Stimulated activated CD8-positive, alpha-beta memory T cell treated with anti-CD3 and anti-CD28 coated beads, Interleukin-4, amount 100 ng/mL, for 24 hours (primary cell): Measurements from ENCODE around the gene PEX26.
"Not testable (repeated sequence)": the region's sequence is repeated elsewhere in the genome, so short reads cannot be mapped to it uniquely, and the experiment has no call there.

Source experiments
- DNase-seq: peaks from one replicate; pipeline ENCODE4 v3.0.0-alpha.2; 2020; ENCODE audit warnings: low read depth

PEX26 gene

GRCh38 chr22:18096823-18097222, 19.0 kb downstream of the PEX26 start:
- no peak for DNase-seq

DNA sequence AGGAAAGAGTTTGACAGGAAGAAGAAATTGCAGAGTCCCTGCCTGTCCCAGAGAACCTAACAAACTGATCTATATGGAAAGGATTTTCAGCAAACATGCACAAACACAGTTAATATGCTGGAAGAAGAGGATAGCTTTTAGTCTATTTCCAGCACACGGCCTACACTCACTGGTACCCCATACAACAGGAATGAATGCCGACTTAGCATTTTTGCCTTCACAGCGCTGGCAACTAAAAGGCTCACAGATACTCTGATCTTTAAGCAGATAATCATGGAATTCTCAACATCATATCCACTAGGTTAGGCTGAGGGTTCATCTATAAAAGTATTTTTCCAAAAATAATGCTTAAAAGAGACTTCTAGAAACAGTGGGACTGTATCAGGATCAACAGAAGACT, 23.0 kb downstream of the PEX26 start:
- no peak for DNase-seq

- DNase-seq: no peak
These were observed 23.7 kb downstream of the PEX26 start for GRCh38 chr22:18101536-18101935.

DNA sequence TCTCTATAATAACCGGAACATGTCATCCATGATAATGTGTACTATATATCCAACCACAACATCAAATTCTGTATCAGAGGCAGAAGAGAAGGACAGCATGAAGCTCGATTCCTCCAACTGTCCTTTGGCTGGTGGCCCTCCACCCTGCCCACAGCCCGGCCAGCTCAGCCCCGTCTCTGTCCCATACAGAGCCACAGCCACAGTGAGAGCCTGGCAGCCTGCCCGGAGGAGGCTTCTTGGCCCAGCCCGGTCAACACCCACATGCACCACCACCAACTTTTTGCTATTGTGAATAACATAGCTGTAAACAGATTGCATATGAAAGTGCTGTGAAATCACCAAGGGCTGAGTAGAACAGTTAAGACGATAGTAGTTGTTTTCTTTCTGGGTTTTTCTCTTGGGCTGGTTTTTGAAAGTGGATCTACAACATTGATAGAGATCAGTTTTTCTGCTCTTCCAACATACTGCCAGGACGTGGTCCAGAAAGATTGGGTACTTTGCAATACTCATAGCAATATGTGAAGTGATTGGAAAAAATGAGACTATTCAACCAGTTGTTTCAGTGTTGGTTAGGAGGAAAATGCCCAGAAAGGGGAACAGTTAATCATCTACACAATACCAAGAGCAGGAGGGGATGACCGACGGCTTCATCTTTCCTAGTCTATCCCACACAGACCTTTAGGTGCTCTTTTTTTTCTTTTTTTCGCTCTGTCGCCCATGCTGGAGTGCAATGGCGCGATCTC, 25.9 kb downstream of the PEX26 start:
- DNase-seq: no peak

DNA sequence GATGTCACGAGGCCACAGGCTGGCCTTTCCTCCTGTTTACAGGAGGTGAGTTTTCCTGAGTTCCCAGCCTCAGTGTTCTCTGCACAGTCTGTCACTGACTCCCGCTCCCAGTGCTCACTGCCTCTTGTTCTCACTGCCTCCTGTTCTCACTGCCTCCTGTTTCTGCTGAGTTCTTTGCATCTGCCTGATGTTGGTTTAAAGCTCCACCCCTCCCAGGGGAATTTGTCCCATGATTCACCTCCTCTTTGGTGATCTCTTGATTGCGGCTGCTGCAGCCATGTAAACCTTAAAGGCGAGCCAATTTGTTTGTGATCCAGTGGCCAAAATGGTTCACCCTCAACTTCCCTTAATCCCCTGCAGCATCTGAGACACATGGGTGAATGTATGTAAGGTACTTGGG, 26.8 kb downstream of the PEX26 start:
- DNase-seq: no peak

DNA sequence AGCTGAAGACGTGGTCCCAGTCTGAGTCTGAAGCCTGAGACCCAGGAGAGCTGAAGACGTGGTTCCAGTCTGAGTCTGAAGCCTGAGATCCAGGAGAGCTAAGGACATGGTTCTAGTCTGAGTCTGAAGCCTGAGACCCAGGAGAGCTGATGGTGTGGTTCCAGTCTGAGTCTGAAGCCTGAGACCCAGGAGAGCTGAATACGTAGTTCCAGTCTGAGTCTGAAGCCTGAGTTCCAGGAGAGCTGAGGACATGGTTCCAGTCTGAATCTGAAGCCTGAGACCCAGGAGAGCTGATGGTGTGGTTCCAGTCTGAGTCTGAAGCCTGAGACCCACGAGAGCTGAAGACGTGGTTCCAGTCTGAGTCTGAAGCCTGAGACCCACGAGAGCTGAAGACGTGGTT, 28.2 kb downstream of the PEX26 start:
- DNase-seq: not testable (repeated sequence)

DNA sequence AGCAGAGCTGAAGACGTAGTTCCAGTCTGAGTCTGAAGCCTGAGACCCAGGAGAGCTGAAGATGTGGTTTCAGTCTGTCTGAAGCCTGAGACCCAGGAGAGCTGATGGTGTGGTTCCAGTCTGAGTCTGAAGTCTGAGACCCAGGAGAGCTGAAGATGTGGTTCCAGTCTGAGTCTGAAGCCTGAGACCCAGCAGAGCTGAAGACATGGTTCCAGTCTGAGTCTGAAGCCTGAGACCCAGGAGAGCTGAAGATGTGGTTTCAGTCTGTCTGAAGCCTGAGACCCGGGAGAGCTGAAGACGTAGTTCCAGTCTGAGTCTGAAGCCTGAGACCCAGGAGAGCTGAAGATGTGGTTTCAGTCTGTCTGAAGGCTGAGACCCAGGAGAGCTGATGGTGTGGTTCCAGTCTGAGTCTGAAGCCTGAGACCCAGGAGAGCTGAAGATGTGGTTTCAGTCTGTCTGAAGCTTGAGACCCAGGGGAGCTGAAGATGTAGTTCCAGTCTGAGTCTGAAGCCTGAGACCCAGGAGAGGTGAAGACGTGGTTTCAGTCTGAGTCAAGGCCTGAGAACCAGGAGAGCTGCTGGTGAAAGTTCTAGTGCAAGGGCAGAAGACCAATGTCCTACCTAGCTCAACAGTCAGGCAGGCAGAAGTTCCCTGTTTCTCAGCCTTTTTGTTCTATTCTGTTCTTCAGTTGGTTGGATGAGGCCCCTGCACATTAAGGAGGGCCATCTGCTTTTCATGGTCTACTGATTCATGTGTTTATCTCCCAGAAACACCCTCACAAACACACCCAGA, 29.0 kb downstream of the PEX26 start:
- DNase-seq: not testable (repeated sequence)

DNA sequence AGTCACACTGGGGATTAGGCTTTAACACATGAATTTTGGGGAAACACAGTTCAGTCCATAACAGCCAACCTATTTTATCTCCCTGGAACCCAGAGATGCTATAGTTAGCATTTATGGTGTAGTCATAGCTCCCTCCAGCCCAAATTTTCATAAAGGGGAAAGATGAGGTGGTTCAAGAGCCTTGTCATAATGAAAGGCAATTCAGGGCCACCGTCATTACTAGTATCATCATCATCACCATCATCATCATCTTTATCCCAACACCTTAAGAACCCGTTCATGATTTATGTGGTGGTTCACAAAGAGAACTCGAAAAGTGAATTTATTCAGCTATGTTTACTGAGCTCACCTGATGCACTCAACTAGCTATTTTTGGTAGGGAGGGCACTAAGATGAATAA, 30.4 kb downstream of the PEX26 start:
- DNase-seq: no peak

DNA sequence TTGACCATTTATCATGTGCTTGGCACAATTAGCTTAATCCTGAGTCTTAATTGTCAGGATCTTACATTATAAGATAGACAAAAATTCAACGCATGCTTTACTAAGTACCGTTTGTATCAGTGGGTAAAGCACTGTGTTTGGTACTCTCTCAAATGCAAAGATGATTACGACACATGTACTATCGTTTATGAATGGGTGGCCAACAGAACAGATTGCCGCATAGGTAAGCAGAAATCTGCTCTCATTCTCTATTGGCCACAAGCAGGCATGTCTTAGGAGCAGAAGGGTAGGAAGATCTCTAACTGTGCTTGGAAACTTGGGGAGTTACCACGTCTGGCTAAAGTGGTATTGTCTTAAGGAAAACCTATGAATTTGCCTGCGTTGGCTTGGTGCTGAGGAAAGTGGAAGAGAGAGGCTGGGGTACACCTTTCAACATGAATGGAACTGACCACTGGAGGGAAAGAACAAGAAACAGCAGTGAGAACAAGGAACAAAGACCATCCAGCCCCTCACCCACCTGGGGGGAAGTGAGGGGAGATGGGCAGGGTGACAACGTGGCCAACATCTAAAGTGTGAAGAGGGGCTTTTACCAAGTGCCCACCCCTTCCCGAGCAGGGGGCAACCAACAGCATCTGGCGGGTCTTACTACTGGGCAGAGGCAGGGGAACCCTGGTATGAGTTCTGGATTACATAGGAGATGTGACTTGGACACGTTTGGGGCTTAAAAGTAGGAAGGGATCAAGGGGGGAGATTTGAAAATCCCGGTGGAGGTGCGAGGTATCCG, 31.8 kb downstream of the PEX26 start:
- no peak for DNase-seq

- peak; percentile 31 for DNase-seq
These were observed 32.6 kb downstream of the PEX26 start, which contains the start of gene TUBA8 for GRCh38 chr22:18110194-18110953. TSS of gene TUBA8 (plus strand) at chr22:18110809. CDS start at chr22:18110866, 57 bp downstream.

DNA sequence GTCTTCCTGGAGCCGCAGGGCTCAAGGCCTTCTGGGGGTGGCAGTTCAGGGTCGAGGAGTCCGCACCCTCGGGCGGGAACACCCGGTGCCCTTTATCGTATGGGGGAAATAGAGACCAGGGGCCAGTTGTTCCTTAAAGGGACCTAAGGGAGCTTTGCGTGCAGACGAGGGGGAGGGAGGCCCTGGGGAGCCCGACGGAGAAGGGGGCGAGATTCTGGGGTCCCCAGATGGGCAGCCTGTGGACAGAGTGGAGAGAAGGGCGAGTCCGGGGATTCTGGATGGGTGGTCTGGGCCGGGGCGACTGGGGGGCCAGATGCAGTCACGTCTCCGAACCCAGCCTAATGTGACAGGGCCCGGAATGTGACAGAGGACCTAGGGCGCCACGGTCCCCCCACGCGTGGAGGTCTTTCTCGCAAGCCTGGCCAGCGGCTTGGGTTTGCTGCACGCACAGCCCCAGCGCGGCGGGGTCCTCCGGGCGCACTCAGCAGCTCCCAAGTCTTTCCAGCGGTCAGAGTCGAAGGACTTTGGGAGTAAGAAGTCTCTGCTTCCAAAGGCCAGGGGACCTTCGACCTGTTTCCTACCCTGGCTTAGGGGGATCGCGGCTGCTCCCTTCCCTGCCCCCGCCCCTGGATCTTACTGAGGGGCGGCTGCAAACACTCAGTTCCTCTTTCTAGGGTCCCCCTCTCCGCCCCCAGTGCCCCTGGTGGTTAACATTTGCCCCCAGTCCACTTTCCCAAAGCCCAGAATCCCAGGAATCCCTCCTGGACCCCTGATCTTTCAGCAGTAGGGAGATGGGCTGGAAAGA, 33.4 kb downstream of the PEX26 start:
- no peak for DNase-seq

GRCh38 chr22:18111759-18112330, 34.1 kb downstream of the PEX26 start:
- no peak for DNase-seq

DNA sequence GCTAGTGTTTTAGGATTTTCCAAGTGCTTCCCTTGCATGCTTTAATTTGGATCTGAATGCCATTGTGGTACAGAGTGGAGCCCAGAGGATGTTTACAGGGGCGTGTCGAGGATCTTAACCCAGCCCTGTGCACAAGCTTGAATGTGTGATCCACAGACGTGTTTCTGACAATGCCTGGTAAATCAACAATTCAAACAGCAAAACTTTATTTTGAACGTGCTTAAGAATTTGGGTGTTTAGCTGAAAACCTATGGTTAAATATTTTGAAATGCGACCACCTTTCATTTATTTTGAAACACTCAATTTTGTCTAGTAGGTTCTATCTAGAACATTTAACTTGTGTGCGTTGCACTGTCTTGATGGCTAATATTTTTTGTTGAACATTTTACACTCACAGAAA, 34.6 kb downstream of the PEX26 start:
- no peak for DNase-seq

GRCh38 chr22:18113680-18114394, 36.0 kb downstream of the PEX26 start:
- no peak for DNase-seq

DNA sequence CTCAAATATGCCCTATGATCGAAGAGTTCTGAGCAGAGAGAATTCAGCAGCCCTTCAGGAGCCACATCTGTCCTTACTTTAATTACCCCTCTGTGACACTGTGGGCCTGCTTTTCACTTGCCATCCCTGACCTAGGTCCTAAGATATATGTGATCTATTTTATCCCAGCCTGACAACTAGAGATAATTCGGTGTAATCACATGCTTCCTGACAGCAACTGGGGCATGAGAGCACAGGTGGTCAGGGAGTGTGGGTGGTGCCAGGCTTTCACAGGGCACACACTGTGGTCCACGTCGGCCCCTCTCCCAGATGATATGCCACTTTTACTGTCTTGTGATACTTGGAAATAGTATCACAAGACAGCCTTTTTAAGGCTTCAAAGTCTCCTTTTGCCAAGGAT, 36.7 kb downstream of the PEX26 start:
- DNase-seq: no peak

GRCh38 chr22:18114976-18115652, 37.3 kb downstream of the PEX26 start:
- DNase-seq: no peak

- DNase-seq: no peak
These were observed 38.1 kb downstream of the PEX26 start for GRCh38 chr22:18115906-18116371.

DNA sequence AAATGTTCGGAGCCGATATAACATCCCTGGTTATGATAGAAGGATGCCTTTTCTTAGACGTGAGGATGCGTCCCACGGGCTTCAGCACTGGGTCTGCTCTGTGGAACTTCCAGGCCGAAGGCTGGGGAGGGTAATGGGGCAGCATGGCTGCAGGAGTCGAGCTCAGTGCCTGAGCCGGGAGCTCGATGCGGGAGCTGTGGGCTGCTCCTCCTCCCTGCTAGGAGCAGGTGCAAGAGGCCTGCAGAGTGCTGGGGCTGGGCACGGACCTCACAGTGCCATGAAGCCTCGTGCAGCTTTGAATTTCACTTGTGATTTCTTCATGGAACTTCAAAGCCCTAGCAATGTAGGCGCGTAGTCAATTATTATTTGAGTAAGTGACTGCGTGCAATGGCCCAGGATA, 38.8 kb downstream of the PEX26 start:
- no peak for DNase-seq

GRCh38 chr22:18118345-18118915, 40.6 kb downstream of the PEX26 start:
- no peak for DNase-seq
